NCI-H1092 (cell line): Measurements from ENCODE around the gene GBGT1.

Source experiments
- DNase-seq: peaks from one replicate; lab custom pipeline; 2025; lab: John Stamatoyannopoulos, UW

The GBGT1 gene

GRCh38 chr9:133113949-133114885 lies 49.5 kb downstream of the GBGT1 start:
- peak; percentile 19 for DNase-seq

GRCh38 chr9:133113163-133113948 lies 50.4 kb downstream of the GBGT1 start:
- no peak for DNase-seq

GRCh38 chr9:133112663-133113026 lies 51.1 kb downstream of the GBGT1 start:
- DNase-seq: no peak

- DNase-seq: no peak
These were observed 51.7 kb downstream of the GBGT1 start for GRCh38 chr9:133111808-133112662.

- no peak for DNase-seq
These were observed 53.6 kb downstream of the GBGT1 start for GRCh38 chr9:133109931-133110650.

- DNase-seq: no peak
These were observed 54.7 kb downstream of the GBGT1 start for GRCh38 chr9:133108794-133109641.

- no peak for DNase-seq
These were observed 55.5 kb downstream of the GBGT1 start for GRCh38 chr9:133107961-133108793.

- DNase-seq: no peak
These were observed 56.4 kb downstream of the GBGT1 start for GRCh38 chr9:133107245-133107722.

GRCh38 chr9:133106511-133107244 lies 57.0 kb downstream of the GBGT1 start:
- no peak for DNase-seq

- DNase-seq: no peak
These were observed 58.3 kb downstream of the GBGT1 start for GRCh38 chr9:133105461-133105770.

GRCh38 chr9:133104718-133105460 lies 58.8 kb downstream of the GBGT1 start:
- DNase-seq: no peak

GRCh38 chr9:133103987-133104505 lies 59.7 kb downstream of the GBGT1 start:
- DNase-seq: no peak

GRCh38 chr9:133103183-133103986 lies 60.3 kb downstream of the GBGT1 start:
- no peak for DNase-seq
